Suprapubic skin (tissue), 4 donors: ENCODE results near the gene NFIA. TPM values are rescaled to one million over a fixed set of nuclear protein-coding genes. Genes with fewer than 3 reads are reported as not detected.

Experiments
- DNase-seq, 2 donors: peaks; one replicate each; pipeline ENCODE4 v3.0.0-alpha.2; 2019; ENCODE audit warnings: low spot score in 2 of 2
- H3K27ac ChIP-seq: fragments of 200-600 bp; sonication (generic); one replicate; pipeline ENCODE4 v1.5.1; 2019
- H3K27me3 ChIP-seq: fragments of 200-600 bp; sonication (generic); one replicate; pipeline ENCODE4 v1.5.1; 2019
- H3K36me3 ChIP-seq: fragments of 200-600 bp; sonication (generic); one replicate; pipeline ENCODE4 v1.5.1; 2019
- H3K4me1 ChIP-seq: fragments of 200-600 bp; sonication (generic); one replicate; pipeline ENCODE4 v1.5.1; 2019
- H3K4me3 ChIP-seq: fragments of 200-600 bp; sonication (generic); one replicate; pipeline ENCODE4 v1.5.1; 2019; ENCODE audit warnings: mild to moderate bottlenecking
- H3K9me3 ChIP-seq: fragments of 200-600 bp; sonication (generic); one replicate; pipeline ENCODE4 v1.5.1; 2019
- CTCF ChIP-seq, 2 donors: fragments of 200-600 bp in 1 of 2; fragments of 450-650 bp in 1 of 2; sonication (generic) in 1 of 2; IDR thresholded peaks; one replicate each; pipeline ENCODE4 v1.5.1; 2016 to 2019; ENCODE audit warnings: antibody characterized with exemption in 2 of 2, mild to moderate bottlenecking in 1 of 2, moderate library complexity in 1 of 2
- EP300 ChIP-seq: sonication (generic); formaldehyde crosslinking; IDR thresholded peaks from one replicate; pipeline ENCODE4 v1.6.1; 2017; ENCODE audit warnings: antibody characterized with exemption
- POLR2A ChIP-seq, 2 donors: fragments of 450-650 bp; IDR thresholded peaks; one replicate each; pipeline ENCODE4 v1.6.1; 2017; ENCODE audit warnings: antibody characterized with exemption in 2 of 2, mild to moderate bottlenecking in 2 of 2, moderate library complexity in 2 of 2
- POLR2AphosphoS5 ChIP-seq, 3 donors: sonication (generic); formaldehyde crosslinking; IDR thresholded peaks; one replicate each; pipeline ENCODE4 v1.6.1; 2017; ENCODE audit warnings: antibody characterized with exemption in 3 of 3
- WGBS: methylation state at CpG from one replicate; pipeline ENCODE4 v1.1.5; 2018; 5-methylcytosine and 5-hydroxymethylcytosine counted together
- total RNA-seq, 4 donors: library from RNA; depleted of rRNA; stranded (reverse); fragments of >200 nt; gene quantifications; one replicate each; pipeline ENCODE4 v1.1.0, GENCODE V29; 2016

NFIA gene
- total RNA-seq, 4 donors from 2014 or later, result 30.1 to 54.2 (median 48.2) TPM

GRCh38 chr1:61052395-61053225 lies 29.8 kb upstream of the NFIA start:
- WGBS, result 80% methylated on average over 10 of the region's 10 CpGs
- Histone ChIP-seq H3K27me3 (no peaks in the 10 kb centered on the region), H3K27ac (peak overlapping the region; percentile 98), H3K9me3 (no peaks in the 10 kb centered on the region), H3K4me3 (peak overlapping the region; percentile 58), H3K36me3 (no peaks in the 10 kb centered on the region), H3K4me1 (peaks cover 65% of the 10 kb centered on the region)
- TF ChIP-seq CTCF (IDR thresholded peaks at IDR 0.05), result no peak
- no peak for TF ChIP-seq POLR2A (IDR thresholded peaks at IDR 0.05)
- TF ChIP-seq EP300, result no peak
- no peak for TF ChIP-seq POLR2AphosphoS5 (IDR thresholded peaks at IDR 0.05)
- DNase-seq, result no peak

GRCh38 chr1:61053226-61053711 lies 29.1 kb upstream of the NFIA start:
- DNase-seq, result no peak
- Histone ChIP-seq H3K9me3 (no peaks in the 10 kb centered on the region), H3K4me1 (peaks cover 70% of the 10 kb centered on the region), H3K4me3 (peak overlapping the region; percentile 58), H3K27ac (peak overlapping the region; percentile 98), H3K27me3 (no peaks in the 10 kb centered on the region), H3K36me3 (no peaks in the 10 kb centered on the region)
- 51% methylated on average over 10 of the region's 10 CpGs for WGBS
- TF ChIP-seq EP300, result no peak
- no peak for TF ChIP-seq POLR2AphosphoS5 (IDR thresholded peaks at IDR 0.05)
- TF ChIP-seq CTCF (IDR thresholded peaks at IDR 0.05), result no peak
- TF ChIP-seq POLR2A (IDR thresholded peaks at IDR 0.05), result no peak

DNA sequence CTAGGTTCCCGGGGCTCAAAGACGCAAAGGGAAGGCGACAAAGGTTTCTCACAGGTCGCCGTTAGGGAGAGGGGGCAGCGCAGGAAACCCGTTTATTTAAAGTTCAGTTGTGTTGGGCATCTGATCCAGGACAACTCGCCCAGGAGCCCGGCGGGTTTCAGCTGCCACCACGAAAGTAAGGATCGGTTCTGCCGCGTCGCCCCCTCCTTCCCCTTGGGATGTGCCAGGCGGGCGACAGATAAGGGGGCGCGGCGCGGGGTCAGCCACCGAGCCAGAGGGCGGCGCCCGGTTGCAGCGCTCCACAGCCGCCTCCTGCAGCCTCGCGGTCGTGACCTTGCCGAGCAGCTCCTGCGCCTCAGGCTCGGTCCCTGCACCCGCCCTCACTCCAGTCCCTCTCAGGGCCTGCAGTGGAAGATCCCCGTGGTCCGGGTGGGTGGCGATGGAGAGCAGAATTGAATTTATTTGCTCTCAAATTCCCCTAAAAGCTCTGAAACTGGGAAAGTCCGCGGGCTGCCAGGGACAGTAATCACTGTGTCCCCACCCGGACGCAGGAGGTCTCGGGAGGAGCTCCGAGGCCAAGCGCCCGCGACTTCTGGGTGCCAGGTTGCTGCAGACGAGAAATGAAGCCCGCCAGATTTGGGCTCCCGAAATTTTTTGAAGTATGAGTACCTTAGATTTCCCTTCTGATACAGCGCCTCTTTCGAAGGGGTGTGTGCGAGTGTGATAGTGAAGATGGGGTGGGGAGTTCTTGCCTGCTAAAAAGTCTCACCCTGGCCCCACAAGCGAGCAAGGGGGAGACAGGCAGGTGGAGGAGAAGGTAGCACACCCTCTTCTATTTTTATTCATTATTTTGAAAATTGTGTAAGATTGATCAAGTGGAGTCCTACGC lies 28.4 kb upstream of the NFIA start:
- peak overlapping the region; percentile 98 for H3K27ac ChIP-seq
- no peak for DNase-seq
- H3K27me3 ChIP-seq, result no peaks in the 10 kb centered on the region
- no peak for TF ChIP-seq CTCF (IDR thresholded peaks at IDR 0.05)
- no peak for TF ChIP-seq EP300
- no peak for TF ChIP-seq POLR2A (IDR thresholded peaks at IDR 0.05)
- no peak for TF ChIP-seq POLR2AphosphoS5 (IDR thresholded peaks at IDR 0.05)
- H3K36me3 ChIP-seq, result no peaks in the 10 kb centered on the region
- 12% methylated on average over 27 of the region's 54 CpGs for WGBS
- no peaks in the 10 kb centered on the region for H3K9me3 ChIP-seq
- H3K4me3 ChIP-seq, result peak overlapping the region; percentile 58
- H3K4me1 ChIP-seq, result peaks cover 73% of the 10 kb centered on the region

GRCh38 chr1:61054601-61054993 lies 27.8 kb upstream of the NFIA start:
- DNase-seq, result no peak
- Histone ChIP-seq H3K27ac (peak overlapping the region; percentile 98), H3K27me3 (no peaks in the 10 kb centered on the region), H3K4me1 (peaks cover 72% of the 10 kb centered on the region), H3K36me3 (no peaks in the 10 kb centered on the region), H3K4me3 (no peak overlapping the region), H3K9me3 (no peaks in the 10 kb centered on the region)
- no peak for TF ChIP-seq EP300
- no peak for TF ChIP-seq CTCF (IDR thresholded peaks at IDR 0.05)
- no peak for TF ChIP-seq POLR2AphosphoS5 (IDR thresholded peaks at IDR 0.05)
- no peak for TF ChIP-seq POLR2A (IDR thresholded peaks at IDR 0.05)
- WGBS, result 84% methylated on average over 13 of the region's 13 CpGs

GRCh38 chr1:61055110-61055614 lies 27.2 kb upstream of the NFIA start:
- H3K9me3 ChIP-seq, result no peaks in the 10 kb centered on the region
- no peaks in the 10 kb centered on the region for H3K36me3 ChIP-seq
- no peak overlapping the region for H3K4me3 ChIP-seq
- peak overlapping the region; percentile 98 for H3K27ac ChIP-seq
- peaks cover 69% of the 10 kb centered on the region for H3K4me1 ChIP-seq
- no peaks in the 10 kb centered on the region for H3K27me3 ChIP-seq
- no peak for TF ChIP-seq CTCF (IDR thresholded peaks at IDR 0.05)
- no peak for TF ChIP-seq POLR2AphosphoS5 (IDR thresholded peaks at IDR 0.05)
- no peak for TF ChIP-seq EP300
- TF ChIP-seq POLR2A (IDR thresholded peaks at IDR 0.05), result no peak
- no peak for DNase-seq
